Trophoblast cell (in vitro differentiated cells and primary cell): ENCODE data around the gene ENPP5.
A peak's percentile ranks its signal among the peaks of the same experiment; 100 is the strongest.

Experiments used
- DNase-seq, 2 donors: peaks; one replicate each; pipeline ENCODE4 v3.0.0-alpha.2; 2016
- H2AFZ ChIP-seq: 2 replicates; pipeline ENCODE4 v1.6.1; 2013; ENCODE audit warnings: low read length, moderate library complexity, mild to moderate bottlenecking; ENCODE audit not compliant: insufficient read depth, poor library complexity
- H2AK5ac ChIP-seq: 2 replicates; pipeline ENCODE4 v1.6.1; 2013; ENCODE audit warnings: mild to moderate bottlenecking, low read length
- H2BK120ac ChIP-seq: 2 replicates; pipeline ENCODE4 v1.6.1; 2013; ENCODE audit warnings: low read length, mild to moderate bottlenecking, moderate library complexity; ENCODE audit not compliant: insufficient read depth, poor library complexity
- H2BK12ac ChIP-seq: 2 replicates; pipeline ENCODE4 v1.6.1; 2013; ENCODE audit warnings: mild to moderate bottlenecking, low read length, moderate library complexity
- H2BK5ac ChIP-seq: 2 replicates; pipeline ENCODE4 v1.6.1; 2013; ENCODE audit warnings: low read length, low read depth, moderate library complexity, mild to moderate bottlenecking; ENCODE audit not compliant: poor library complexity
- H3K14ac ChIP-seq: 2 replicates; pipeline ENCODE4 v1.6.1; 2013; ENCODE audit warnings: mild to moderate bottlenecking, low read length
- H3K18ac ChIP-seq: 2 replicates; pipeline ENCODE4 v1.6.1; 2013; ENCODE audit warnings: mild to moderate bottlenecking, low read length
- H3K23ac ChIP-seq: 2 replicates; pipeline ENCODE4 v1.6.1; 2013; ENCODE audit warnings: low read length
- H3K27ac ChIP-seq: 2 replicates; pipeline ENCODE4 v1.5.1; 2013; ENCODE audit warnings: low read depth, mild to moderate bottlenecking, inconsistent platforms, low read length, moderate library complexity
- H3K27me3 ChIP-seq: 2 replicates; pipeline ENCODE4 v1.6.1; 2013; ENCODE audit warnings: inconsistent platforms, mild to moderate bottlenecking, low read length, moderate library complexity; ENCODE audit not compliant: insufficient read depth
- H3K36me3 ChIP-seq, 2 experiments: 1 replicate in 1 of 2; 2 replicates in 1 of 2; pipeline ENCODE4 v1.6.1; 2013; ENCODE audit warnings: low read length in 2 of 2, mild to moderate bottlenecking in 2 of 2, moderate library complexity in 1 of 2; ENCODE audit not compliant: insufficient read depth in 2 of 2, control insufficient read depth in 1 of 2
- H3K4ac ChIP-seq: 2 replicates; pipeline ENCODE4 v1.6.1; 2013; ENCODE audit warnings: low read depth, mild to moderate bottlenecking, low read length, moderate library complexity
- H3K4me1 ChIP-seq, 2 experiments: 1 replicate in 1 of 2; 2 replicates in 1 of 2; pipeline ENCODE4 v1.6.1; 2013; ENCODE audit warnings: low read length in 2 of 2, mild to moderate bottlenecking in 2 of 2, moderate library complexity in 1 of 2; ENCODE audit not compliant: insufficient read depth in 2 of 2, control insufficient read depth in 1 of 2
- H3K4me2 ChIP-seq: 2 replicates; pipeline ENCODE4 v1.6.1; 2013; ENCODE audit warnings: inconsistent platforms, mild to moderate bottlenecking, low read length, moderate library complexity
- H3K4me3 ChIP-seq: 2 replicates; pipeline ENCODE4 v1.5.1; 2013; ENCODE audit warnings: mild to moderate bottlenecking, low read depth, low read length, inconsistent platforms
- H3K79me1 ChIP-seq: one replicate; pipeline ENCODE4 v1.6.1; 2013; ENCODE audit warnings: low read length
- H3K79me2 ChIP-seq: 2 replicates; pipeline ENCODE4 v1.6.1; 2013; ENCODE audit warnings: low read length, mild to moderate bottlenecking; ENCODE audit not compliant: control insufficient read depth, insufficient read depth, poor library complexity
- H3K9ac ChIP-seq: 2 replicates; pipeline ENCODE4 v1.6.1; 2013; ENCODE audit warnings: mild to moderate bottlenecking, low read length
- H3K9me3 ChIP-seq: 2 replicates; pipeline ENCODE4 v1.6.1; 2013; ENCODE audit warnings: low read depth, mild to moderate bottlenecking, control low read depth, inconsistent platforms, low read length; ENCODE audit not compliant: insufficient read depth
- H4K12ac ChIP-seq: 2 replicates; pipeline ENCODE4 v1.6.1; 2013; ENCODE audit warnings: low read depth, mild to moderate bottlenecking, low read length, moderate library complexity
- H4K8ac ChIP-seq: 2 replicates; pipeline ENCODE4 v1.6.1; 2013; ENCODE audit warnings: low read depth, mild to moderate bottlenecking, low read length, moderate library complexity
- H4K91ac ChIP-seq: one replicate; pipeline ENCODE4 v1.6.1; 2013; ENCODE audit warnings: low read depth, mild to moderate bottlenecking, low read length, moderate library complexity
- WGBS: extraction: QIAGEN DNeasy Blood & Tissue Kit; methylation state at CpG from one replicate; pipeline ENCODE4 v1.1.7; 2013; ENCODE audit warnings: missing lambda C conversion rate; ENCODE audit not compliant: insufficient read length, insufficient coverage; ENCODE audit errors: extremely low coverage; 5-methylcytosine and 5-hydroxymethylcytosine counted together

ENPP5 gene

GRCh38 chr6:46138281-46138680 is 32.5 kb downstream of the ENPP5 start:
- WGBS: no CpG with 5 or more reads among the region's 1 CpG
- no peak overlapping the region for H2BK120ac ChIP-seq
- H3K4me2 ChIP-seq: no peak overlapping the region
- H4K91ac ChIP-seq: no peak overlapping the region
- no peak overlapping the region for H3K23ac ChIP-seq
- H3K27ac ChIP-seq: no peak overlapping the region
- H3K4me3 ChIP-seq: no peak overlapping the region
- H3K9ac ChIP-seq: no peak overlapping the region
- H2BK12ac ChIP-seq: no peak overlapping the region
- no peaks in the 10 kb centered on the region for H3K79me1 ChIP-seq
- no peak overlapping the region for H2AFZ ChIP-seq
- no peak overlapping the region for H4K8ac ChIP-seq
- H3K14ac ChIP-seq: no peak overlapping the region
- H3K9me3 ChIP-seq: no peaks in the 10 kb centered on the region
- H3K27me3 ChIP-seq: no peaks in the 10 kb centered on the region
- H3K79me2 ChIP-seq: no peaks in the 10 kb centered on the region
- no peak overlapping the region for H2AK5ac ChIP-seq
- H3K4me1 ChIP-seq: no peaks in the 10 kb centered on the region
- H4K12ac ChIP-seq: no peak overlapping the region
- H3K18ac ChIP-seq: no peak overlapping the region
- no peak overlapping the region for H3K4ac ChIP-seq
- DNase-seq: no peak
- H2BK5ac ChIP-seq: no peak overlapping the region
- no peaks in the 10 kb centered on the region for H3K36me3 ChIP-seq

GRCh38 chr6:46137387-46137786 is 33.4 kb downstream of the ENPP5 start:
- Histone ChIP-seq H2AFZ (no peak overlapping the region), H3K4me2 (no peak overlapping the region), H3K79me2 (no peaks in the 10 kb centered on the region), H2BK120ac (no peak overlapping the region), H3K4me1 (no peaks in the 10 kb centered on the region), H3K18ac (no peak overlapping the region), H3K9ac (no peak overlapping the region), H3K4me3 (no peak overlapping the region), H4K8ac (no peak overlapping the region), H3K4ac (no peak overlapping the region), H4K12ac (no peak overlapping the region), H3K79me1 (no peaks in the 10 kb centered on the region), H3K36me3 (no peaks in the 10 kb centered on the region), H3K14ac (no peak overlapping the region), H3K27ac (no peak overlapping the region), H3K27me3 (no peaks in the 10 kb centered on the region), H2BK12ac (no peak overlapping the region), H4K91ac (no peak overlapping the region), H3K9me3 (no peaks in the 10 kb centered on the region), H2BK5ac (no peak overlapping the region), H2AK5ac (no peak overlapping the region), H3K23ac (no peak overlapping the region)
- DNase-seq: peak; percentile 7 to 63
- WGBS: no CpG with 5 or more reads among the region's 2 CpGs

- Histone ChIP-seq H3K27ac (no peak overlapping the region), H3K4me2 (no peak overlapping the region), H2BK5ac (no peak overlapping the region), H3K9ac (no peak overlapping the region), H2AFZ (no peak overlapping the region), H3K4ac (no peak overlapping the region), H4K12ac (no peak overlapping the region), H3K27me3 (no peaks in the 10 kb centered on the region), H3K79me2 (no peaks in the 10 kb centered on the region), H3K4me3 (no peak overlapping the region), H3K14ac (no peak overlapping the region), H3K79me1 (no peaks in the 10 kb centered on the region), H3K18ac (no peak overlapping the region), H4K8ac (no peak overlapping the region), H4K91ac (no peak overlapping the region), H2BK120ac (no peak overlapping the region), H3K4me1 (no peaks in the 10 kb centered on the region), H3K23ac (no peak overlapping the region), H3K36me3 (no peaks in the 10 kb centered on the region), H2BK12ac (no peak overlapping the region), H2AK5ac (no peak overlapping the region), H3K9me3 (no peaks in the 10 kb centered on the region)
- DNase-seq: no peak
- no CpG with 5 or more reads among the region's 2 CpGs for WGBS
Observed at GRCh38 chr6:46136831-46137230, 33.9 kb downstream of the ENPP5 start.

GRCh38 chr6:46135176-46135575 is 35.6 kb downstream of the ENPP5 start:
- H2AK5ac ChIP-seq: no peak overlapping the region
- no peaks in the 10 kb centered on the region for H3K27me3 ChIP-seq
- WGBS: no CpG with 5 or more reads among the region's 1 CpG
- no peak overlapping the region for H3K4me2 ChIP-seq
- no peak for DNase-seq
- no peak overlapping the region for H4K12ac ChIP-seq
- no peak overlapping the region for H4K8ac ChIP-seq
- no peak overlapping the region for H3K4ac ChIP-seq
- H3K79me1 ChIP-seq: peaks cover under 1% of the 10 kb centered on the region
- H3K36me3 ChIP-seq: no peaks in the 10 kb centered on the region
- H3K9me3 ChIP-seq: no peaks in the 10 kb centered on the region
- no peak overlapping the region for H2BK5ac ChIP-seq
- no peak overlapping the region for H3K14ac ChIP-seq
- H2BK12ac ChIP-seq: no peak overlapping the region
- no peak overlapping the region for H3K27ac ChIP-seq
- no peak overlapping the region for H3K23ac ChIP-seq
- H3K4me1 ChIP-seq: no peaks in the 10 kb centered on the region
- H4K91ac ChIP-seq: no peak overlapping the region
- H3K9ac ChIP-seq: no peak overlapping the region
- H3K4me3 ChIP-seq: no peak overlapping the region
- no peaks in the 10 kb centered on the region for H3K79me2 ChIP-seq
- H2AFZ ChIP-seq: no peak overlapping the region
- H3K18ac ChIP-seq: no peak overlapping the region
- H2BK120ac ChIP-seq: no peak overlapping the region
